Tibial nerve (tissue), 3 donors: Measurements from ENCODE around the gene TNFRSF25.

ENCODE experiments used
- CTCF ChIP-seq, 5 experiments: fragments of 200-600 bp in 3 of 5; fragments of 450-650 bp in 2 of 5; sonication (generic) in 3 of 5; IDR thresholded peaks; one replicate each; pipeline ENCODE4 v1.5.1; 2016 to 2019; ENCODE audit warnings: antibody characterized with exemption in 5 of 5, mild to moderate bottlenecking in 3 of 5, moderate library complexity in 2 of 5
- POLR2A ChIP-seq, 2 donors: fragments of 450-650 bp; IDR thresholded peaks; one replicate each; pipeline ENCODE4 v1.6.1; 2017; ENCODE audit warnings: antibody characterized with exemption in 2 of 2, mild to moderate bottlenecking in 2 of 2, moderate library complexity in 2 of 2

DNA sequence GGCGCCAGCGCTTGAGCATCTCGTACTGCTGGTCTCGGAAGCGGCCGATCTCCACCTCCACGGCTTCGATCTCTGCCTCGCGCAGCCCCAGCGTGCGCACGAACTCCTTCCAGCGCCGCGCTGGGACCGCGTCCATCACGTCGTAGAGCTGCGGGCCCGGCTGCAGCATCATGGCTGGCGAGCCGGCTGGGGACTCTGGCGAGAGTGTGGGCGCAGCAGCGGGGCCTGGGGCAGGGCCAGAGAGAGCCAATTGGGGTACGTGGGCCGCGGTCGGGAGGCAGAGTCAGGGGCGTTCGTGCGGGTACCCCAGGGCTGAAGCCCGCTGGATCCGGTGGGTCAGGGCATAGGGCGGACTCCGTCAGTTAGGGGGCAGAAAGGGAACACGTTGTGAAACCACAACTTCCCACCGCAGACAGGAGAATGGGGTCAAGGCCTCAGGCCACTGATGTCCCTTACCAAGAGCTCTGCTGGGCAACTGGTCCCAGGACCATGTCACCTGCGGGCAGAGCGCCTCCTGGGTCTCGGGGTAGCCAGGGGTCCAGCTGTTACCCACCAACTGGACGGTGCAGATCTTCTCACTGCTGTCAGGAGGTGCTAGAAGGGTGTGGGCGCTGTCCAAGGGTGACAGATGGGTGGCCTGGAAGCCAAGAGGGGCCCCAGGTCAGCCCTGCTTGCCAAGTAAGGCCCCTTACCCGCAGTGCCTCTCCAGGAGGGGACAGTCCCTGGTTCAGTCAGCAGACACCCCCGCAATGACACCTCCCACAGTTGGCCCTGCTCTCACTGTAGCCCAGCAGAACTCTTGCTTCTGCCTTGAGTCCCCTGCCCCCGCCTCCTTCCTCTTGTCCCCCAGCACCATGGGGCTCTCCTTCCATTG, 4.2 kb downstream of the TNFRSF25 start:
- TF ChIP-seq POLR2A (IDR thresholded peaks at IDR 0.05) (no peak), CTCF (IDR thresholded peaks at IDR 0.05) (no peak)
